ENCODE data around the gene EYA3.

Gene EYA3

GRCh38 chr1:27949027-27949426, 139.4 kb downstream of the EYA3 start:
- H3K4me3 ChIP-seq = no peak overlapping the region
- H3K27ac ChIP-seq = no peak overlapping the region
- no peak for DNase-seq (ENCODE audit: low spot score)
- no peak for TF ChIP-seq CTCF (IDR thresholded peaks at IDR 0.05)

GRCh38 chr1:27945020-27945419, 143.4 kb downstream of the EYA3 start:
- TF ChIP-seq CTCF (IDR thresholded peaks at IDR 0.05) = no peak
- no peak for DNase-seq (ENCODE audit: low spot score)
- Histone ChIP-seq H3K27ac (no peak overlapping the region), H3K4me3 (no peak overlapping the region)

GRCh38 chr1:27941671-27942540, 146.5 kb downstream of the EYA3 start:
- TF ChIP-seq CTCF (IDR thresholded peaks at IDR 0.05) = no peak
- H3K4me3 ChIP-seq = no peak overlapping the region
- no peak for DNase-seq (ENCODE audit: low spot score)
- H3K27ac ChIP-seq = no peak overlapping the region

- DNase-seq (ENCODE audit: low spot score) = no peak
- H3K27ac ChIP-seq = no peak overlapping the region
- H3K4me3 ChIP-seq = no peak overlapping the region
- TF ChIP-seq CTCF (IDR thresholded peaks at IDR 0.05) = no peak
Measured at GRCh38 chr1:27940870-27941560, 147.4 kb downstream of the EYA3 start.

- no peak for TF ChIP-seq CTCF (IDR thresholded peaks at IDR 0.05)
- Histone ChIP-seq H3K4me3 (no peak overlapping the region), H3K27ac (no peak overlapping the region)
- DNase-seq (ENCODE audit: low spot score) = no peak
Measured at GRCh38 chr1:27940297-27940696, 148.1 kb downstream of the EYA3 start.

- Histone ChIP-seq H3K27ac (no peak overlapping the region), H3K4me3 (no peak overlapping the region)
- TF ChIP-seq CTCF (IDR thresholded peaks at IDR 0.05) = no peak
- no peak for DNase-seq (ENCODE audit: low spot score)
Measured at GRCh38 chr1:27938488-27938887, 149.9 kb downstream of the EYA3 start.

- TF ChIP-seq CTCF (IDR thresholded peaks at IDR 0.05) = no peak
- no peak overlapping the region for H3K27ac ChIP-seq
- DNase-seq (ENCODE audit: low spot score) = no peak
- no peak overlapping the region for H3K4me3 ChIP-seq
Measured at GRCh38 chr1:27937524-27937836, 150.9 kb downstream of the EYA3 start.

Data from coronary artery (tissue), 2 donors.